Skeletal muscle tissue (tissue), 4 donors: ENCODE measurements around the gene ARAP2. TPM values are rescaled to one million over a fixed set of nuclear protein-coding genes. Genes with fewer than 3 reads are reported as not detected.

Experiments used
- H3K27ac ChIP-seq: one replicate; pipeline ENCODE4 v1.7.0; 2013; ENCODE audit warnings: mild to moderate bottlenecking, low read depth, low read length, inconsistent platforms
- H3K27me3 ChIP-seq, 3 donors: one replicate each; pipeline ENCODE4 v1.7.0; 2013; ENCODE audit warnings: low read length in 3 of 3; ENCODE audit not compliant: control insufficient read depth in 3 of 3, insufficient read depth in 3 of 3
- H3K36me3 ChIP-seq, 3 donors: one replicate each; pipeline ENCODE4 v1.7.0; 2013; ENCODE audit warnings: low read length in 3 of 3; ENCODE audit not compliant: control insufficient read depth in 3 of 3, insufficient read depth in 3 of 3
- H3K4me1 ChIP-seq, 3 donors: one replicate each; pipeline ENCODE4 v1.7.0; 2013; ENCODE audit warnings: low read length in 3 of 3, mild to moderate bottlenecking in 3 of 3; ENCODE audit not compliant: control insufficient read depth in 3 of 3, insufficient read depth in 3 of 3
- H3K4me3 ChIP-seq, 3 donors: one replicate each; pipeline ENCODE4 v1.7.0; 2013; ENCODE audit warnings: low read length in 3 of 3
- H3K9ac ChIP-seq, 3 donors: one replicate each; pipeline ENCODE4 v1.7.0; 2013; ENCODE audit warnings: low read length in 3 of 3, mild to moderate bottlenecking in 3 of 3, moderate library complexity in 2 of 3, low read depth in 1 of 3
- H3K9me3 ChIP-seq, 3 donors: one replicate each; pipeline ENCODE4 v1.7.0; 2013; ENCODE audit warnings: low read length in 3 of 3; ENCODE audit not compliant: control insufficient read depth in 3 of 3
- total RNA-seq: library from RNA; depleted of rRNA; stranded (reverse); fragments of >200 nt; gene quantifications from one replicate; pipeline ENCODE4 v1.2.3, GENCODE V29; 2014
- donor health status: Osteomylitis.

Gene ARAP2
- total RNA-seq, 1 donor from 2014 or later: 2.6 TPM

DNA sequence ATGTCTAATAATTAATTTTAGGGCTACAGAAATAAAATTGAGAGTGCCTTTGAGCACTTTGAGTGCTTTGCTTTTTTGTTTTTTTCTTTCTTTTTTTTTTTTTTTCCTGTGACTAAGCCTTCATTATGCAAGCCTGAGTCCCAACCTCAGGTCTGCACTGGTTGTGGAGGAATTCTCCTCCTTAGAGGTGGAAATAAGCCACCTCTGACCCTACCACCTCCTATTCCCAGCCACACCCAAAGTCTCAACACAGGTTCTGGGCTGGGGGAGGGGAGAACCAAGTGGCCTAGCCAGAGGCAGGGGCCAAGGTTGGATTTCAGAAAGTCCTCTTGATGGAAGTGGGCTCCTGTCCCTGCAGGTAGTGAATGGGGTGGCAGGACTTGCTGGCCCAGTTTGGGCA, 180.2 kb downstream of the ARAP2 start:
- Histone ChIP-seq H3K27me3 (no peaks in the 10 kb centered on the region), H3K9me3 (no peaks in the 10 kb centered on the region), H3K4me3 (no peak overlapping the region), H3K9ac (no peak overlapping the region), H3K36me3 (no peaks in the 10 kb centered on the region), H3K4me1 (no peaks in the 10 kb centered on the region), H3K27ac (no peak overlapping the region)

GRCh38 chr4:36056136-36056535, 188.2 kb downstream of the ARAP2 start:
- Histone ChIP-seq H3K4me3 (no peak overlapping the region), H3K4me1 (no peaks in the 10 kb centered on the region), H3K27me3 (no peaks in the 10 kb centered on the region), H3K36me3 (no peaks in the 10 kb centered on the region), H3K9me3 (no peaks in the 10 kb centered on the region), H3K27ac (no peak overlapping the region), H3K9ac (no peak overlapping the region)

GRCh38 chr4:36054694-36055422, 189.5 kb downstream of the ARAP2 start:
- Histone ChIP-seq H3K4me3 (no peak overlapping the region), H3K27ac (no peak overlapping the region), H3K4me1 (no peaks in the 10 kb centered on the region), H3K27me3 (no peaks in the 10 kb centered on the region), H3K9me3 (no peaks in the 10 kb centered on the region), H3K36me3 (no peaks in the 10 kb centered on the region), H3K9ac (no peak overlapping the region)

GRCh38 chr4:36053930-36054329, 190.4 kb downstream of the ARAP2 start:
- no peaks in the 10 kb centered on the region for H3K9me3 ChIP-seq
- no peaks in the 10 kb centered on the region for H3K36me3 ChIP-seq
- no peaks in the 10 kb centered on the region for H3K4me1 ChIP-seq
- H3K27me3 ChIP-seq: no peaks in the 10 kb centered on the region
- no peak overlapping the region for H3K27ac ChIP-seq
- no peak overlapping the region for H3K4me3 ChIP-seq
- no peak overlapping the region for H3K9ac ChIP-seq

GRCh38 chr4:36051634-36052033, 192.7 kb downstream of the ARAP2 start:
- Histone ChIP-seq H3K9ac (no peak overlapping the region), H3K36me3 (no peaks in the 10 kb centered on the region), H3K27ac (no peak overlapping the region), H3K4me1 (no peaks in the 10 kb centered on the region), H3K27me3 (no peaks in the 10 kb centered on the region), H3K9me3 (no peaks in the 10 kb centered on the region), H3K4me3 (no peak overlapping the region)

- Histone ChIP-seq H3K27ac (no peak overlapping the region), H3K9me3 (no peaks in the 10 kb centered on the region), H3K4me1 (no peaks in the 10 kb centered on the region), H3K9ac (no peak overlapping the region), H3K36me3 (no peaks in the 10 kb centered on the region), H3K4me3 (no peak overlapping the region), H3K27me3 (no peaks in the 10 kb centered on the region)
Observed at GRCh38 chr4:36046026-36046425, 198.3 kb downstream of the ARAP2 start.

DNA sequence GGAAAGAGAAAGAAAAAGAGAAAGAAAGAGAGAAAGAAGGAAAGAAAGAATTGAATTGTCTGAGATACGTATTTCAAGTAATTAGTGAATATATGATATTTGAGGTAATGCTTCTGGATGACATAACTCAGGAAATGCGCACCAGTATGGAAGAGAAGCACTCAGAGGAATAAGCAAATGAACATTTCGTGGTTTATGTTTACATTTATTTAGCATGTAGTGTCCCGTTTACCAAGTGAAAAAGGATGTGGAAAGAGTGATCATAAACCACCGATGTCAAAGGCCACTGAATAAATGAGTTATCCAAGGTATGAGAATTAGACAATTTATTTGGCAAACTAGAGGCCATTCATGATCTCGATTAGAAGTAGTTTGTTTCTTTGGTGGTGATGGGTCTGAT, 200.4 kb downstream of the ARAP2 start:
- Histone ChIP-seq H3K9me3 (no peaks in the 10 kb centered on the region), H3K4me1 (no peaks in the 10 kb centered on the region), H3K27me3 (no peaks in the 10 kb centered on the region), H3K27ac (no peak overlapping the region), H3K9ac (no peak overlapping the region), H3K36me3 (no peaks in the 10 kb centered on the region), H3K4me3 (no peak overlapping the region)

DNA sequence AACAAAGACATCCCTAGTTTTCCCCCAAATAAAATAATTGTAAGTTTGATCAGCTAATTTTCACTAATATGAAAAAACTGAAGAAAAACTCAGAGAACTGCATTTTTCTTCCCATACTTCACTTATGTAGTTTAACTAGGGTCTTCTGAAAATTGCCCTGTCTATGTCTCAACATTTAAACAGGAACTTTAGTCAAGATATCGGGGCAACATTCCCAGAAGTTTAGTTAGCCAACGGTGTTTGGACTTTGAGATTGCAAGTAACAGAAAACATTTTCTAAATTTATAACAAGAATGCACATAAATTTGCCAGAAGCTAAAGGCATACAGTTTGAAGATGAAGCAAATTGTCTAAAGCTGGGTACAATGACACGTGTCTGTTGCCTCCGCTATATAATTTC, 201.1 kb downstream of the ARAP2 start:
- no peaks in the 10 kb centered on the region for H3K9me3 ChIP-seq
- H3K4me3 ChIP-seq: no peak overlapping the region
- H3K36me3 ChIP-seq: no peaks in the 10 kb centered on the region
- no peaks in the 10 kb centered on the region for H3K27me3 ChIP-seq
- no peaks in the 10 kb centered on the region for H3K4me1 ChIP-seq
- H3K9ac ChIP-seq: no peak overlapping the region
- no peak overlapping the region for H3K27ac ChIP-seq

- H3K4me1 ChIP-seq: no peaks in the 10 kb centered on the region
- no peaks in the 10 kb centered on the region for H3K36me3 ChIP-seq
- H3K9ac ChIP-seq: no peak overlapping the region
- H3K27me3 ChIP-seq: no peaks in the 10 kb centered on the region
- H3K9me3 ChIP-seq: no peaks in the 10 kb centered on the region
- no peak overlapping the region for H3K4me3 ChIP-seq
- no peak overlapping the region for H3K27ac ChIP-seq
Observed at GRCh38 chr4:36042122-36042970, 202.0 kb downstream of the ARAP2 start.

GRCh38 chr4:36041340-36041739, 203.0 kb downstream of the ARAP2 start:
- H3K4me1 ChIP-seq: no peaks in the 10 kb centered on the region
- no peak overlapping the region for H3K27ac ChIP-seq
- H3K4me3 ChIP-seq: no peak overlapping the region
- no peak overlapping the region for H3K9ac ChIP-seq
- no peaks in the 10 kb centered on the region for H3K9me3 ChIP-seq
- no peaks in the 10 kb centered on the region for H3K36me3 ChIP-seq
- no peaks in the 10 kb centered on the region for H3K27me3 ChIP-seq
